Lower leg skin (tissue), 3 donors: ENCODE data around the gene NEURL3.

ENCODE experiments used
- POLR2A ChIP-seq, 2 donors: fragments of 450-650 bp; IDR thresholded peaks; one replicate each; pipeline ENCODE4 v1.6.1; 2016 to 2017; ENCODE audit warnings: antibody characterized with exemption in 2 of 2, mild to moderate bottlenecking in 1 of 2, moderate library complexity in 1 of 2
- TF ChIP-seq, protein P1 (sequence below), 3 donors: fragments of 450-650 bp; IDR thresholded peaks; one replicate each; pipeline ENCODE4 v1.5.1; 2016; ENCODE audit warnings: antibody characterized with exemption in 3 of 3, mild to moderate bottlenecking in 3 of 3, moderate library complexity in 2 of 3

GRCh38 chr2:96463119-96463518, 42.0 kb downstream of the NEURL3 start:
- TF ChIP-seq POLR2A (IDR thresholded peaks at IDR 0.05): no peak
- TF ChIP-seq, protein P1, sequence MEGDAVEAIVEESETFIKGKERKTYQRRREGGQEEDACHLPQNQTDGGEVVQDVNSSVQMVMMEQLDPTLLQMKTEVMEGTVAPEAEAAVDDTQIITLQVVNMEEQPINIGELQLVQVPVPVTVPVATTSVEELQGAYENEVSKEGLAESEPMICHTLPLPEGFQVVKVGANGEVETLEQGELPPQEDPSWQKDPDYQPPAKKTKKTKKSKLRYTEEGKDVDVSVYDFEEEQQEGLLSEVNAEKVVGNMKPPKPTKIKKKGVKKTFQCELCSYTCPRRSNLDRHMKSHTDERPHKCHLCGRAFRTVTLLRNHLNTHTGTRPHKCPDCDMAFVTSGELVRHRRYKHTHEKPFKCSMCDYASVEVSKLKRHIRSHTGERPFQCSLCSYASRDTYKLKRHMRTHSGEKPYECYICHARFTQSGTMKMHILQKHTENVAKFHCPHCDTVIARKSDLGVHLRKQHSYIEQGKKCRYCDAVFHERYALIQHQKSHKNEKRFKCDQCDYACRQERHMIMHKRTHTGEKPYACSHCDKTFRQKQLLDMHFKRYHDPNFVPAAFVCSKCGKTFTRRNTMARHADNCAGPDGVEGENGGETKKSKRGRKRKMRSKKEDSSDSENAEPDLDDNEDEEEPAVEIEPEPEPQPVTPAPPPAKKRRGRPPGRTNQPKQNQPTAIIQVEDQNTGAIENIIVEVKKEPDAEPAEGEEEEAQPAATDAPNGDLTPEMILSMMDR (IDR thresholded peaks at IDR 0.05): no peak
